GM12878 (cell line): Measurements from ENCODE around the gene MRPL55. TPM values are rescaled to one million over a fixed set of nuclear protein-coding genes. Genes with fewer than 3 reads are reported as not detected.
A peak's percentile ranks its signal among the peaks of the same experiment; 100 is the strongest.

Experiments
- ATAC-seq: fragments of 200-7000 bp; cut with Tn5 transposase; 3 replicates; pipeline ENCODE4 v1.9.1; 2020; ENCODE audit warnings: mild to moderate bottlenecking, moderate library complexity
- BruUV-seq: library from RNA; stranded (reverse); fragments of 400-500 nt; replicated peaks from 2 replicates; lab custom pipeline; 2021; lab: Mats Ljungman, UMichigan
- CTCF ChIA-PET: fragments of 300-600 bp; sonication (Branson Sonifier 250); formaldehyde crosslinking; extraction: SDS; loops from one replicate; lab custom pipeline; 2021; ENCODE audit warnings: inconsistent platforms; lab: Yijun Ruan, JAX
- POLR2A ChIA-PET: fragments of 350-600 bp; formaldehyde crosslinking; extraction: SDS; loops from one replicate; lab custom pipeline; 2021; ENCODE audit warnings: inconsistent platforms; lab: Charles Lee
- RAD21 ChIA-PET: fragments of 300-600 bp; sonication (Branson Sonifier 250); formaldehyde crosslinking; loops from one replicate; lab custom pipeline; 2023; ENCODE audit warnings: antibody characterized with exemption; ENCODE audit not compliant: unreplicated experiment; lab: Charles Lee
- SMC1A ChIA-PET: fragments of 300-600 bp; sonication (Branson Sonifier 250); formaldehyde crosslinking; loops from one replicate; lab custom pipeline; 2023; ENCODE audit not compliant: unreplicated experiment, uncharacterized antibody; lab: Charles Lee
- DNase-seq: peaks from one replicate; pipeline ENCODE4 v3.0.0-alpha.2; 2011; ENCODE audit warnings: low read depth, low spot score
- FAIRE-seq: peaks from 3 replicates; lab custom pipeline; 2011; peaks lifted over from hg19 to GRCh38; lab: Jason Lieb, UNC
- H2AFZ ChIP-seq: 2 replicates; pipeline ENCODE4 v1.6.0; 2011; ENCODE audit warnings: low read depth, low read length, control low read depth; ENCODE audit not compliant: control insufficient read depth
- H3K27ac ChIP-seq: 2 replicates; pipeline ENCODE4 v1.5.1; 2011; ENCODE audit warnings: control low read depth; ENCODE audit not compliant: control insufficient read depth, insufficient read depth
- H3K27me3 ChIP-seq, 2 experiments: replicated peaks in 1 of 2; 2 replicates each; pipeline versions ENCODE4 v1.6.0 to v1.6.1; 2011; ENCODE audit warnings: low read length in 1 of 2; ENCODE audit not compliant: control insufficient read depth in 2 of 2, insufficient read depth in 2 of 2
- H3K36me3 ChIP-seq, 2 experiments: 2 replicates each; pipeline ENCODE4 v1.5.1; 2011; ENCODE audit warnings: low read length in 1 of 2; ENCODE audit not compliant: control insufficient read depth in 2 of 2, insufficient read depth in 2 of 2
- H3K4me1 ChIP-seq: 2 replicates; pipeline ENCODE4 v1.6.1; 2011; ENCODE audit warnings: mild to moderate bottlenecking, low read length, moderate library complexity, mixed read lengths; ENCODE audit not compliant: control insufficient read depth, insufficient read depth
- H3K4me2 ChIP-seq: 2 replicates; pipeline ENCODE4 v1.6.0; 2011; ENCODE audit warnings: control low read depth; ENCODE audit not compliant: control insufficient read depth, insufficient read depth
- H3K4me3 ChIP-seq: fragments of 200-600 bp; sonication (generic); 2 replicates; pipeline ENCODE4 v1.5.1; 2016
- H3K79me2 ChIP-seq: 2 replicates; pipeline ENCODE4 v1.6.0; 2011; ENCODE audit warnings: low read length; ENCODE audit not compliant: control insufficient read depth, insufficient read depth
- H3K9ac ChIP-seq: 2 replicates; pipeline ENCODE4 v1.8.0; 2011; ENCODE audit warnings: low read length, control low read depth, mixed read lengths; ENCODE audit not compliant: control insufficient read depth, insufficient read depth
- H3K9me3 ChIP-seq: replicated peaks from 3 replicates; pipeline ENCODE4 v1.5.1; 2011; ENCODE audit warnings: mild to moderate bottlenecking, low read length; ENCODE audit not compliant: control insufficient read depth, insufficient read depth
- H4K20me1 ChIP-seq: 2 replicates; pipeline ENCODE4 v1.6.0; 2011; ENCODE audit not compliant: control insufficient read depth, insufficient read depth
- ASH2L ChIP-seq: fragments of 300-600, 200-600 bp; sonication (generic); IDR thresholded peaks from 2 replicates; pipeline ENCODE4 v1.6.1; 2017; ENCODE audit warnings: low read depth, mild to moderate bottlenecking, borderline replicate concordance
- ATF7 ChIP-seq: fragments of 450-650 bp; IDR thresholded peaks from 2 replicates; pipeline ENCODE4 v1.6.1; 2016; ENCODE audit warnings: low read depth, mild to moderate bottlenecking
- CHD2 ChIP-seq: IDR thresholded peaks from 2 replicates; pipeline ENCODE4 v1.6.1; 2011; ENCODE audit warnings: low read depth, low read length, improper control_type of control experiment, borderline replicate concordance
- EGR1 ChIP-seq, 2 experiments: IDR thresholded peaks; 1 replicate in 1 of 2; 2 replicates in 1 of 2; pipeline ENCODE4 v1.6.1; 2011 to 2012; ENCODE audit warnings: low read depth in 2 of 2, low read length in 2 of 2, borderline replicate concordance in 1 of 2, mild to moderate bottlenecking in 1 of 2, moderate library complexity in 1 of 2
- GABPA ChIP-seq: IDR thresholded peaks from 2 replicates; pipeline ENCODE4 v1.6.1; 2014; ENCODE audit warnings: antibody characterized with exemption, low read depth, mild to moderate bottlenecking, inconsistent platforms
- LARP7 ChIP-seq: fragments of 450-650 bp; IDR thresholded peaks from 2 replicates; pipeline ENCODE4 v1.6.1; 2017; ENCODE audit warnings: mild to moderate bottlenecking
- MAX ChIP-seq: IDR thresholded peaks from 2 replicates; pipeline ENCODE4 v1.6.1; 2012; ENCODE audit warnings: low read depth, low read length, improper control_type of control experiment
- TARDBP ChIP-seq: IDR thresholded peaks from 2 replicates; pipeline ENCODE4 v1.6.1; 2016; ENCODE audit warnings: borderline replicate concordance
- YY1 ChIP-seq: IDR thresholded peaks from 2 replicates; pipeline ENCODE4 v1.6.1; 2011; ENCODE audit warnings: low read depth, mild to moderate bottlenecking, low read length
- WGBS: methylation state at CpG from one replicate; pipeline ENCODE4 v1.1.6; 2016; ENCODE audit warnings: low lambda C conversion rate; ENCODE audit not compliant: insufficient replicate concordance, insufficient coverage; ENCODE audit errors: missing lambda C conversion rate; 5-methylcytosine and 5-hydroxymethylcytosine counted together
- in situ Hi-C: fragments of 300-500 bp; cut with MboI; formaldehyde crosslinking; loops from 9 replicates; pipeline ENCODE4 v1.14.3; 2018; ENCODE audit warnings: mixed read lengths
- intact Hi-C: fragments of 100-400 bp; cut with micrococcal nuclease; formaldehyde crosslinking; loops from one replicate; pipeline ENCODE4 v1.14.2; 2022; ENCODE audit not compliant: unreplicated experiment
- polyA plus RNA-seq, 11 experiments: library from polyadenylated mRNA; depleted of rRNA in 4 of 11; unstranded in 6 of 11; stranded (reverse) in 5 of 11; fragments of >200 nt; fragmentation: Nextera tagmentation in 4 of 11; fragmentation: Illumina TruSeq in 1 of 11; extraction: Ambion mirVana in 4 of 11; extraction: Trizol in 1 of 11; gene quantifications; 1 replicate in 1 of 11; 2 replicates in 10 of 11; pipeline versions ENCODE4 v1.2.1 to v1.2.3, GENCODE V29; 2011 to 2016; ENCODE audit warnings: inconsistent platforms in 2 of 11, missing spikeins in 2 of 11, low read depth in 1 of 11
- total RNA-seq, 4 experiments: library from RNA; depleted of rRNA in 3 of 4; stranded (reverse); fragments of >200 nt in 3 of 4; fragmentation: Illumina TruSeq in 1 of 4; extraction: Trizol in 1 of 4; gene quantifications; 2 replicates each; pipeline versions ENCODE4 v1.2.1 to v1.2.3, GENCODE V29; 2013 to 2021
- TF ChIP-seq, protein P1 (sequence below): fragments of 150-350 bp; IDR thresholded peaks from 2 replicates; pipeline ENCODE4 v1.6.1; 2014; ENCODE audit warnings: mild to moderate bottlenecking, low read depth, low read length
- TF ChIP-seq, protein P2 (sequence below): IDR thresholded peaks from 2 replicates; pipeline ENCODE4 v1.6.1; 2011; ENCODE audit warnings: borderline replicate concordance, low read depth, mild to moderate bottlenecking, moderate library complexity, low read length; ENCODE audit not compliant: insufficient read depth, poor library complexity, severe bottlenecking
- TF ChIP-seq, protein P3 (sequence below): IDR thresholded peaks from 2 replicates; pipeline ENCODE4 v1.6.1; 2012; ENCODE audit warnings: improper control_type of control experiment, low read depth, low read length; ENCODE audit not compliant: insufficient replicate concordance

Gene MRPL55
- total and polyA plus RNA-seq, 10 of the 15 experiments (the other 5 are each of a cell fraction or from before 2014, with no cell fraction given) = 15.1 to 143 (median 55.8) TPM

- WGBS = 68% methylated on average over 4 of the region's 4 CpGs
- Histone ChIP-seq H3K4me1 (peaks cover 44% of the 10 kb centered on the region), H3K36me3 (peaks cover 16 to 30% of the 10 kb centered on the region in 2 experiments; a peak in 3 of 4 replicates), H3K4me2 (0 out of 2 replicates have a peak overlapping the region, but pooled peaks have one; percentile 77), H2AFZ (no peak overlapping the region), H3K79me2 (peaks cover 100% of the 10 kb centered on the region), H3K27me3 (no peaks in the 10 kb centered on the region), H3K9me3 (peaks cover 26% of the 10 kb centered on the region; the same call in 2 of the 3 replicates), H4K20me1 (peaks cover 71% of the 10 kb centered on the region), H3K4me3 (no peak overlapping the region)
- intact Hi-C loops = no loop called here
- TSS peak; percentile 1 for BruUV-seq
- ChIA-PET CTCF (interaction anchor here (1.3 to 2.5 kb wide), 2 partner anchors 89 to 92 kb away, joined by 3 to 13 read pairs; no protein-coding TSS in a partner anchor), RAD21 (interaction anchor here (1.4 kb wide), 1 partner anchor 11 kb away, joined by 3 read pairs; no protein-coding TSS in a partner anchor), POLR2A (no interaction called here), SMC1A (interaction anchor here (0.8 kb wide), 1 partner anchor 44 kb away, joined by 3 read pairs; no protein-coding TSS in a partner anchor)
- ATAC-seq = no peak
- TF ChIP-seq LARP7 = no peak
- TF ChIP-seq YY1 = no peak
- no peak for TF ChIP-seq EGR1 (IDR thresholded peaks at IDR 0.05; ENCODE audit: borderline replicate concordance in 1 of 2, low read depth in 2 of 2, low read length in 2 of 2)
- TF ChIP-seq, protein P1, sequence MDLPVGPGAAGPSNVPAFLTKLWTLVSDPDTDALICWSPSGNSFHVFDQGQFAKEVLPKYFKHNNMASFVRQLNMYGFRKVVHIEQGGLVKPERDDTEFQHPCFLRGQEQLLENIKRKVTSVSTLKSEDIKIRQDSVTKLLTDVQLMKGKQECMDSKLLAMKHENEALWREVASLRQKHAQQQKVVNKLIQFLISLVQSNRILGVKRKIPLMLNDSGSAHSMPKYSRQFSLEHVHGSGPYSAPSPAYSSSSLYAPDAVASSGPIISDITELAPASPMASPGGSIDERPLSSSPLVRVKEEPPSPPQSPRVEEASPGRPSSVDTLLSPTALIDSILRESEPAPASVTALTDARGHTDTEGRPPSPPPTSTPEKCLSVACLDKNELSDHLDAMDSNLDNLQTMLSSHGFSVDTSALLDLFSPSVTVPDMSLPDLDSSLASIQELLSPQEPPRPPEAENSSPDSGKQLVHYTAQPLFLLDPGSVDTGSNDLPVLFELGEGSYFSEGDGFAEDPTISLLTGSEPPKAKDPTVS = no peak
- TF ChIP-seq, protein P2, sequence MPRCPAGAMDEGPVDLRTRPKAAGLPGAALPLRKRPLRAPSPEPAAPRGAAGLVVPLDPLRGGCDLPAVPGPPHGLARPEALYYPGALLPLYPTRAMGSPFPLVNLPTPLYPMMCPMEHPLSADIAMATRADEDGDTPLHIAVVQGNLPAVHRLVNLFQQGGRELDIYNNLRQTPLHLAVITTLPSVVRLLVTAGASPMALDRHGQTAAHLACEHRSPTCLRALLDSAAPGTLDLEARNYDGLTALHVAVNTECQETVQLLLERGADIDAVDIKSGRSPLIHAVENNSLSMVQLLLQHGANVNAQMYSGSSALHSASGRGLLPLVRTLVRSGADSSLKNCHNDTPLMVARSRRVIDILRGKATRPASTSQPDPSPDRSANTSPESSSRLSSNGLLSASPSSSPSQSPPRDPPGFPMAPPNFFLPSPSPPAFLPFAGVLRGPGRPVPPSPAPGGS = no peak
- TF ChIP-seq MAX = no peak
- TF ChIP-seq GABPA = no peak
- TF ChIP-seq ATF7 = no peak
- no peak for TF ChIP-seq ASH2L
- no peak for TF ChIP-seq CHD2
- TF ChIP-seq TARDBP = no peak
- TF ChIP-seq, protein P3, sequence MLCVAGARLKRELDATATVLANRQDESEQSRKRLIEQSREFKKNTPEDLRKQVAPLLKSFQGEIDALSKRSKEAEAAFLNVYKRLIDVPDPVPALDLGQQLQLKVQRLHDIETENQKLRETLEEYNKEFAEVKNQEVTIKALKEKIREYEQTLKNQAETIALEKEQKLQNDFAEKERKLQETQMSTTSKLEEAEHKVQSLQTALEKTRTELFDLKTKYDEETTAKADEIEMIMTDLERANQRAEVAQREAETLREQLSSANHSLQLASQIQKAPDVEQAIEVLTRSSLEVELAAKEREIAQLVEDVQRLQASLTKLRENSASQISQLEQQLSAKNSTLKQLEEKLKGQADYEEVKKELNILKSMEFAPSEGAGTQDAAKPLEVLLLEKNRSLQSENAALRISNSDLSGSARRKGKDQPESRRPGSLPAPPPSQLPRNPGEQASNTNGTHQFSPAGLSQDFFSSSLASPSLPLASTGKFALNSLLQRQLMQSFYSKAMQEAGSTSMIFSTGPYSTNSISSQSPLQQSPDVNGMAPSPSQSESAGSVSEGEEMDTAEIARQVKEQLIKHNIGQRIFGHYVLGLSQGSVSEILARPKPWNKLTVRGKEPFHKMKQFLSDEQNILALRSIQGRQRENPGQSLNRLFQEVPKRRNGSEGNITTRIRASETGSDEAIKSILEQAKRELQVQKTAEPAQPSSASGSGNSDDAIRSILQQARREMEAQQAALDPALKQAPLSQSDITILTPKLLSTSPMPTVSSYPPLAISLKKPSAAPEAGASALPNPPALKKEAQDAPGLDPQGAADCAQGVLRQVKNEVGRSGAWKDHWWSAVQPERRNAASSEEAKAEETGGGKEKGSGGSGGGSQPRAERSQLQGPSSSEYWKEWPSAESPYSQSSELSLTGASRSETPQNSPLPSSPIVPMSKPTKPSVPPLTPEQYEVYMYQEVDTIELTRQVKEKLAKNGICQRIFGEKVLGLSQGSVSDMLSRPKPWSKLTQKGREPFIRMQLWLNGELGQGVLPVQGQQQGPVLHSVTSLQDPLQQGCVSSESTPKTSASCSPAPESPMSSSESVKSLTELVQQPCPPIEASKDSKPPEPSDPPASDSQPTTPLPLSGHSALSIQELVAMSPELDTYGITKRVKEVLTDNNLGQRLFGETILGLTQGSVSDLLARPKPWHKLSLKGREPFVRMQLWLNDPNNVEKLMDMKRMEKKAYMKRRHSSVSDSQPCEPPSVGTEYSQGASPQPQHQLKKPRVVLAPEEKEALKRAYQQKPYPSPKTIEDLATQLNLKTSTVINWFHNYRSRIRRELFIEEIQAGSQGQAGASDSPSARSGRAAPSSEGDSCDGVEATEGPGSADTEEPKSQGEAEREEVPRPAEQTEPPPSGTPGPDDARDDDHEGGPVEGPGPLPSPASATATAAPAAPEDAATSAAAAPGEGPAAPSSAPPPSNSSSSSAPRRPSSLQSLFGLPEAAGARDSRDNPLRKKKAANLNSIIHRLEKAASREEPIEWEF = no peak
- TF ChIP-seq, all 136 proteins: peak for 0
- DNase-seq = no peak
- in situ Hi-C loops = no loop called here
- no peak for FAIRE-seq
- Histone ChIP-seq H3K27ac (no peak overlapping the region), H3K9ac (no peak overlapping the region)
Observed at GRCh38 chr1:228091084-228091483, 18.0 kb downstream of the MRPL55 start.
